OCI-LY7 (cell line): ENCODE measurements around the gene NOL9. TPM values are rescaled to one million over a fixed set of nuclear protein-coding genes. Genes with fewer than 3 reads are reported as not detected.

Experiments used
- BruUV-seq: library from RNA; stranded (reverse); fragments of 400-500 nt; replicated peaks from 2 replicates; lab custom pipeline; 2021; lab: Mats Ljungman, UMichigan
- CTCF ChIA-PET: fragments of 300-600 bp; sonication (Branson Sonifier 250); formaldehyde crosslinking; loops from one replicate; lab custom pipeline; 2022; ENCODE audit warnings: antibody characterized with exemption; ENCODE audit not compliant: unreplicated experiment; lab: Charles Lee
- POLR2A ChIA-PET: fragments of 300-600 bp; sonication (Branson Sonifier 250); formaldehyde crosslinking; loops from one replicate; lab custom pipeline; 2022; ENCODE audit warnings: antibody characterized with exemption; lab: Charles Lee
- DNase-seq: peaks from one replicate; pipeline ENCODE4 v3.0.0-alpha.2; 2015; ENCODE audit warnings: low spot score
- H2AFZ ChIP-seq: fragments of 200-600 bp; sonication (generic), shearing (Covaris generic); 2 replicates; pipeline ENCODE4 v1.6.1; 2014; ENCODE audit warnings: mild to moderate bottlenecking, antibody characterized with exemption, low read length, moderate library complexity
- H3K27ac ChIP-seq: fragments of 200-600 bp; sonication (generic); 2 replicates; pipeline ENCODE4 v1.5.1; 2014; ENCODE audit warnings: mixed run types, low read depth, mild to moderate bottlenecking, moderate library complexity, low read length, inconsistent platforms; ENCODE audit not compliant: poor library complexity, severe bottlenecking
- H3K36me3 ChIP-seq: fragments of 200-600 bp; sonication (generic); 2 replicates; pipeline ENCODE4 v1.6.1; 2014; ENCODE audit warnings: mild to moderate bottlenecking, antibody characterized with exemption, low read length, moderate library complexity, mixed read lengths; ENCODE audit not compliant: insufficient read depth
- H3K4me1 ChIP-seq: fragments of 200-600 bp; sonication (generic); 2 replicates; pipeline ENCODE4 v1.5.1; 2014; ENCODE audit warnings: mild to moderate bottlenecking, low read length; ENCODE audit not compliant: insufficient read depth, poor library complexity, severe bottlenecking
- H3K4me2 ChIP-seq: fragments of 200-600 bp; sonication (generic); 2 replicates; pipeline ENCODE4 v1.6.1; 2014; ENCODE audit warnings: mild to moderate bottlenecking, low read length
- H3K4me3 ChIP-seq: fragments of 200-600 bp; sonication (generic); 2 replicates; pipeline ENCODE4 v1.5.1; 2014; ENCODE audit warnings: mild to moderate bottlenecking, low read depth, low read length; ENCODE audit not compliant: poor library complexity, severe bottlenecking
- H3K79me2 ChIP-seq: fragments of 200-600 bp; sonication (generic); 2 replicates; pipeline ENCODE4 v1.6.1; 2016; ENCODE audit warnings: low read depth, mild to moderate bottlenecking, low read length, moderate library complexity, mixed read lengths; ENCODE audit not compliant: insufficient read depth
- H3K9me2 ChIP-seq: fragments of 200-600 bp; sonication (generic); 2 replicates; pipeline ENCODE4 v1.6.1; 2016; ENCODE audit warnings: mild to moderate bottlenecking, low read length, mixed read lengths; ENCODE audit not compliant: insufficient read depth
- H3K9me3 ChIP-seq: fragments of 200-600 bp; sonication (generic); 2 replicates; pipeline ENCODE4 v1.6.1; 2014; ENCODE audit warnings: mild to moderate bottlenecking, mixed run types, low read length, mixed read lengths
- H4K20me1 ChIP-seq: fragments of 200-600 bp; sonication (generic); 2 replicates; pipeline ENCODE4 v1.6.1; 2014; ENCODE audit warnings: mild to moderate bottlenecking, antibody characterized with exemption, low read length, moderate library complexity, mixed read lengths; ENCODE audit not compliant: insufficient read depth
- EZH2phosphoT487 ChIP-seq: fragments of 200-600 bp; sonication (generic); IDR thresholded peaks from 2 replicates; pipeline ENCODE4 v1.6.1; 2018; ENCODE audit warnings: low read depth, borderline replicate concordance, mild to moderate bottlenecking, mixed run types, antibody characterized with exemption, low read length, moderate library complexity, mixed read lengths
- intact Hi-C: fragments of 100-400 bp; cut with micrococcal nuclease; formaldehyde crosslinking; loops from one replicate; pipeline ENCODE4 v1.10.0; 2022; ENCODE audit not compliant: unreplicated experiment
- total RNA-seq, 2 experiments: library from RNA; depleted of rRNA in 1 of 2; stranded (reverse); fragments of >200 nt in 1 of 2; shearing (Covaris generic) in 1 of 2; gene quantifications; 2 replicates each; pipeline ENCODE4 v1.2.3, GENCODE V29; 2014 to 2022
- TF ChIP-seq, protein P1 (sequence below): fragments of 200-600 bp; sonication (generic); conservative IDR thresholded peaks from 2 replicates; pipeline ENCODE4 v1.5.1; 2014; ENCODE audit warnings: mild to moderate bottlenecking, antibody characterized with exemption, low read length, moderate library complexity, mixed read lengths

Gene NOL9
- total RNA-seq, 2 experiments from 2014 or later = 39.1 to 58.8 TPM

DNA sequence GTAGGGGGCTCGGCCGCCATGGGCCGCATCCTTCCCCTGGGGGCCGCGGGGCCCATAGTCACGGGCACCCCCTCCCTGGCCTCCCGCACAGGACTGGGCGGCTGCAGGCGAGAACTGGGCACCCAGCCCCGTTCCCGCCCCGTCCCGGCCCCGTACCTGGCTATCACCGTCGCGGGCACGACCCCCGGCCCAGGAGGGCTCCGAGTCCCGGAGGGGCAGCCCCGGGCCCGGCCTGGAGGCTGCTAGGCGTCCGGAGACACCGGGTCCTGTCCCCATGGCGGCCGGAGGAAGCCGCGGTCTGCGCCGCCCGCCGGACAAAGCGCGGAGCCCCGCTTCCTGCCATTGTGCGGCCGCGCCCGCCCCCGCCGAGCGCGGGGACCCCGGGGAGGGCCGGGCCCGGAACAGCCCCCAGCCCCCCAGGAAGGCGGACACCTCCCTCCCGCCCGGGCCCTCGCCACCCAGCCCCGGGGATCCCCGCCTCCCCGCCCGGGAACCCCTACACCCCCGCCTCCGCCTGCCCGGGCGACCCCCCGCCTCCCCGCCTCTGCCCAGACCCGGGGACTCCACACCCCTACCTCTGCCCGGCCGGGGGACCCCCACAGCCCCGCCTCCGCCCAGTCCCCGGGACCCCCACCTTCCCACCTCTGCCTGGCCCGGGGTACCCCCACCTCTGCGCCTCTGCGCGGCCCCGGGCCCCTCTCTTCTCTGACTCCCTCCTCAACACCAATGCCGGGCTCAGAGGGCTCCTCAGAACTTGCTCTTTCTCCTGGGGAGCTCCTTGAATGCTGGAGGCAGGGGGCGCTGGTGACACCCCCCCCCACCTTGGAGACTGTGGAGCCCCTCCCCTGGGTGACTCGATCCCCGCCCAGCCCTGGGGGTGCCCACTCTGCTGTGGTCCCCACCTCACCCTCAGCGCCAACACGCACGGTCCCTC is 68.9 kb downstream of the NOL9 start:
- no peak overlapping the region for H3K4me2 ChIP-seq
- TF ChIP-seq, protein P1, sequence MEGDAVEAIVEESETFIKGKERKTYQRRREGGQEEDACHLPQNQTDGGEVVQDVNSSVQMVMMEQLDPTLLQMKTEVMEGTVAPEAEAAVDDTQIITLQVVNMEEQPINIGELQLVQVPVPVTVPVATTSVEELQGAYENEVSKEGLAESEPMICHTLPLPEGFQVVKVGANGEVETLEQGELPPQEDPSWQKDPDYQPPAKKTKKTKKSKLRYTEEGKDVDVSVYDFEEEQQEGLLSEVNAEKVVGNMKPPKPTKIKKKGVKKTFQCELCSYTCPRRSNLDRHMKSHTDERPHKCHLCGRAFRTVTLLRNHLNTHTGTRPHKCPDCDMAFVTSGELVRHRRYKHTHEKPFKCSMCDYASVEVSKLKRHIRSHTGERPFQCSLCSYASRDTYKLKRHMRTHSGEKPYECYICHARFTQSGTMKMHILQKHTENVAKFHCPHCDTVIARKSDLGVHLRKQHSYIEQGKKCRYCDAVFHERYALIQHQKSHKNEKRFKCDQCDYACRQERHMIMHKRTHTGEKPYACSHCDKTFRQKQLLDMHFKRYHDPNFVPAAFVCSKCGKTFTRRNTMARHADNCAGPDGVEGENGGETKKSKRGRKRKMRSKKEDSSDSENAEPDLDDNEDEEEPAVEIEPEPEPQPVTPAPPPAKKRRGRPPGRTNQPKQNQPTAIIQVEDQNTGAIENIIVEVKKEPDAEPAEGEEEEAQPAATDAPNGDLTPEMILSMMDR = no peak
- TF ChIP-seq EZH2phosphoT487 = no peak
- POLR2A ChIA-PET = no interaction called here

DNA sequence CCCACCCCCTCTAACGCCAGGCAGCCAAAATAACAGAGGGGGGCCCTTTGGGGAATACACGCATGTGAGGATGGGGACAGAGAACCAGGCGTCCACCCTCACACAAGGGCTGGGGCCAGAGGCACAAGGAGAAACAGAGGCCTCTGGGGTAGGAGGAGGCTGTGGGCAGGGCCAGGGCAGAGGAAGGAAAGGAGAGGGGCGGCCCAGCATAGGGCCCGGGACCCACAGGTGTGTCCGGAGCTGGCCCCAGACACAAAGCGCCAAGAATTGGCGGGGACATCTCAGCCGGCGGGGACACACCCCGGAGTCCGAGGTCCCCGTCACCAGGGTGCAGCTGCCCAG is 69.5 kb downstream of the NOL9 start:
- ChIA-PET CTCF (no interaction called here), POLR2A (no interaction called here)
- no peak overlapping the region for H3K4me2 ChIP-seq
- H3K9me3 ChIP-seq = no peaks in the 10 kb centered on the region
- H2AFZ ChIP-seq = no peak overlapping the region
- intact Hi-C loops = loop anchor here (5.0 to 10.0 kb wide), 2 partner anchors 38 to 730 kb away; no protein-coding TSS in a partner anchor
- TF ChIP-seq EZH2phosphoT487 = no peak
- TF ChIP-seq, protein P1 = no peak
- H3K9me2 ChIP-seq = no peaks in the 10 kb centered on the region
- H3K4me3 ChIP-seq = no peak overlapping the region
- no peak for DNase-seq
- no TSS peak for BruUV-seq
- no peaks in the 10 kb centered on the region for H3K79me2 ChIP-seq
- no peak overlapping the region for H3K27ac ChIP-seq
- no peaks in the 10 kb centered on the region for H4K20me1 ChIP-seq
- no peaks in the 10 kb centered on the region for H3K36me3 ChIP-seq
- H3K4me1 ChIP-seq = peaks cover 4% of the 10 kb centered on the region

More for the DNA sequence above, 68.9 kb downstream of the NOL9 start:
- H3K9me2 ChIP-seq = no peaks in the 10 kb centered on the region
- H3K27ac ChIP-seq = no peak overlapping the region
- CTCF ChIA-PET = interaction anchor here (0.8 kb wide), 2 partner anchors 27 to 48 kb away, joined by 3 to 8 read pairs; no protein-coding TSS in a partner anchor
- H3K4me1 ChIP-seq = peaks cover 4% of the 10 kb centered on the region
- intact Hi-C loops = loop anchor here (1.0 to 10.0 kb wide), 3 partner anchors 37 to 729 kb away; no protein-coding TSS in a partner anchor
- no peaks in the 10 kb centered on the region for H3K36me3 ChIP-seq
- H3K4me3 ChIP-seq = no peak overlapping the region
- BruUV-seq = no TSS peak
- H3K79me2 ChIP-seq = no peaks in the 10 kb centered on the region
- H4K20me1 ChIP-seq = no peaks in the 10 kb centered on the region
- H3K9me3 ChIP-seq = no peaks in the 10 kb centered on the region
- no peak for DNase-seq
- no peak overlapping the region for H2AFZ ChIP-seq

DNA sequence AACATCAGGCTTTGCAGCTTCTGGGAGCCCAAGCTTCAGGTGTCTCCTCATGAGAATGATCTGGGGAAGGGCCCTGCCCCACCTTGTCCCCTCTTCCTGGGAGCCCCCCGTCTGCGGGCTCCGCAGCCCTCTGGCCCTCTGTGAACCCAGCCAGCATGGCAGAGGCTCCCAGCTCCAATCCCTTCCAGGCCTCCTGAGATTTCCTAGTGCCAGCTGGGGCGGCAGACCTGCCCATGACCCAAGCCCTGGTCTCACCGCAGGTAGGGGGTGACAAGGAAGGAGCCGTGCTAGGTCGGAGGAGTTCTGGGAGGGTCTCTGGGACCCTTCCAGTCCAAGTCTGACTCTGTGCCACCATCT is 70.6 kb downstream of the NOL9 start:
- Histone ChIP-seq H3K27ac (no peak overlapping the region), H3K4me2 (no peak overlapping the region), H2AFZ (no peak overlapping the region), H3K4me3 (no peak overlapping the region), H3K36me3 (no peaks in the 10 kb centered on the region), H3K4me1 (no peaks in the 10 kb centered on the region), H4K20me1 (no peaks in the 10 kb centered on the region), H3K9me3 (no peaks in the 10 kb centered on the region), H3K79me2 (no peaks in the 10 kb centered on the region), H3K9me2 (no peaks in the 10 kb centered on the region)
- intact Hi-C loops = loop anchor here (10.0 kb wide), 1 partner anchor 731 kb away; no protein-coding TSS in a partner anchor
- no peak for DNase-seq
- no TSS peak for BruUV-seq
- POLR2A ChIA-PET = no interaction called here
- no peak for TF ChIP-seq EZH2phosphoT487
- TF ChIP-seq, protein P1 = no peak
- CTCF ChIA-PET = no interaction called here
